ENCODE measurements around the gene CYP27A1. TPM values are rescaled to one million over a fixed set of nuclear protein-coding genes. Genes with fewer than 3 reads are reported as not detected.

The CYP27A1 gene
- total RNA-seq, 1 donor from 2014 or later = 0.11 TPM

DNA sequence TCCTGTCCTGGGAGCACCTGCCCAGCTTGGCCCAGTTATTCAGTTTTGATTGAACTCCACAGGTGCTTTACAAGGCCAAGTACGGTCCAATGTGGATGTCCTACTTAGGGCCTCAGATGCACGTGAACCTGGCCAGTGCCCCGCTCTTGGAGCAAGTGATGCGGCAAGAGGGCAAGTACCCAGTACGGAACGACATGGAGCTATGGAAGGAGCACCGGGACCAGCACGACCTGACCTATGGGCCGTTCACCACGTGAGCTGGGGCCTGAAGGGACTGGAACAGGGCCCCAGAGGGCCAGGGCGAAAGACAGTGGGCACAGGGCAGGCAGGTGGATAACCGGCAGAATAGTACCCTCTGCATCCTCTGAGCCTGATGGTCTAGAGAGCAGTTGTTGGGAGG is 27.6 kb downstream of the CYP27A1 start:
- no peak for TF ChIP-seq EZH2 (IDR thresholded peaks at IDR 0.05)
- TF ChIP-seq CTCF (IDR thresholded peaks at IDR 0.05) = no peak
- no peak for TF ChIP-seq EZH2phosphoT487 (IDR thresholded peaks at IDR 0.05)
- Mint-ChIP-seq H3K9me3 (peaks cover 7% of the 10 kb centered on the region), H3K27me3 (ENCODE audit: insufficient read depth, low read depth) (no peaks in the 10 kb centered on the region), H3K4me3 (no peak overlapping the region), H3K4me1 (peaks cover 14% of the 10 kb centered on the region), H3K27ac (no peak overlapping the region), H3K36me3 (no peaks in the 10 kb centered on the region)
- Histone ChIP-seq H3K9ac (no peak overlapping the region), H4K20me1 (ENCODE audit: low read depth) (no peaks in the 10 kb centered on the region), H3K27me3 (no peaks in the 10 kb centered on the region), H3K36me3 (no peaks in the 10 kb centered on the region), H3K4me1 (peaks cover 6% of the 10 kb centered on the region), H3K9me3 (ENCODE audit: low read depth) (no peaks in the 10 kb centered on the region), H3K27ac (no peak overlapping the region), H3K79me2 (ENCODE audit: low read depth) (no peaks in the 10 kb centered on the region), H3K4me2 (no peak overlapping the region), H2AFZ (replicated peaks) (no peak overlapping the region), H3K4me3 (no peak overlapping the region), H3F3A (ENCODE audit: low read depth) (peaks cover 3% of the 10 kb centered on the region)
- no peak for DNase-seq (ENCODE audit: low spot score)

- H4K20me1 ChIP-seq (ENCODE audit: low read depth) = no peaks in the 10 kb centered on the region
- H3K27me3 ChIP-seq = no peaks in the 10 kb centered on the region
- peaks cover 6% of the 10 kb centered on the region for H3K4me1 ChIP-seq
- H3K9me3 ChIP-seq (ENCODE audit: low read depth) = no peaks in the 10 kb centered on the region
- H3K4me1 Mint-ChIP-seq = peaks cover 13% of the 10 kb centered on the region
- H3K4me2 ChIP-seq = no peak overlapping the region
- no peak overlapping the region for H3K4me3 ChIP-seq
- no peak overlapping the region for H3K27ac ChIP-seq
- no peaks in the 10 kb centered on the region for H3K36me3 ChIP-seq
- peaks cover 1% of the 10 kb centered on the region for H3F3A ChIP-seq (ENCODE audit: low read depth)
- H3K27ac Mint-ChIP-seq = no peak overlapping the region
- H3K9me3 Mint-ChIP-seq = peaks cover under 1% of the 10 kb centered on the region
- H3K79me2 ChIP-seq (ENCODE audit: low read depth) = no peaks in the 10 kb centered on the region
- H2AFZ ChIP-seq (replicated peaks) = no peak overlapping the region
- no peak overlapping the region for H3K4me3 Mint-ChIP-seq
- DNase-seq (ENCODE audit: low spot score) = no peak
- H3K36me3 Mint-ChIP-seq = no peaks in the 10 kb centered on the region
- TF ChIP-seq EZH2phosphoT487 (IDR thresholded peaks at IDR 0.05) (no peak), EZH2 (IDR thresholded peaks at IDR 0.05) (no peak), CTCF (IDR thresholded peaks at IDR 0.05) (no peak)
- H3K27me3 Mint-ChIP-seq (ENCODE audit: insufficient read depth, low read depth) = peaks cover 2% of the 10 kb centered on the region
- no peak overlapping the region for H3K9ac ChIP-seq
Observed at GRCh38 chr2:218810256-218810655, 28.3 kb downstream of the CYP27A1 start.

- Histone ChIP-seq H3K9ac (no peak overlapping the region), H3F3A (ENCODE audit: low read depth) (no peaks in the 10 kb centered on the region), H3K79me2 (ENCODE audit: low read depth) (no peaks in the 10 kb centered on the region), H2AFZ (replicated peaks) (no peak overlapping the region), H3K27me3 (no peaks in the 10 kb centered on the region), H3K4me2 (no peak overlapping the region), H3K9me3 (ENCODE audit: low read depth) (no peaks in the 10 kb centered on the region), H3K27ac (no peak overlapping the region), H3K4me3 (no peak overlapping the region), H3K36me3 (no peaks in the 10 kb centered on the region), H4K20me1 (ENCODE audit: low read depth) (no peaks in the 10 kb centered on the region), H3K4me1 (no peaks in the 10 kb centered on the region)
- Mint-ChIP-seq H3K27me3 (ENCODE audit: insufficient read depth, low read depth) (peaks cover 3% of the 10 kb centered on the region), H3K36me3 (no peaks in the 10 kb centered on the region), H3K4me1 (peaks cover 3% of the 10 kb centered on the region), H3K9me3 (no peaks in the 10 kb centered on the region), H3K27ac (no peak overlapping the region), H3K4me3 (no peak overlapping the region)
- DNase-seq (ENCODE audit: low spot score) = no peak
- TF ChIP-seq EZH2 (IDR thresholded peaks at IDR 0.05) (no peak), CTCF (IDR thresholded peaks at IDR 0.05) (no peak), EZH2phosphoT487 (IDR thresholded peaks at IDR 0.05) (no peak)
Observed at GRCh38 chr2:218811382-218811781, 29.4 kb downstream of the CYP27A1 start.

Measured in neural progenitor cell (in vitro differentiated cells).